NCI-H2227 (cell line): Measurements from ENCODE around the gene WASF2.
"Not testable (repeated sequence)": the region's sequence is repeated elsewhere in the genome, so short reads cannot be mapped to it uniquely, and the experiment has no call there.

ENCODE experiments used
- DNase-seq: peaks from one replicate; lab custom pipeline; 2025; ENCODE audit not compliant: unreplicated experiment; lab: John Stamatoyannopoulos, UW

The WASF2 gene

GRCh38 chr1:27521861-27522431 is 32.0 kb upstream of the WASF2 start:
- no peak for DNase-seq

GRCh38 chr1:27521336-27521831 is 31.4 kb upstream of the WASF2 start:
- DNase-seq: no peak

- DNase-seq: no peak
Observed at GRCh38 chr1:27520651-27521050, 30.7 kb upstream of the WASF2 start.

- DNase-seq: peak; percentile 88
Observed at GRCh38 chr1:27519331-27520258, 29.6 kb upstream of the WASF2 start.

- no peak for DNase-seq
Observed at GRCh38 chr1:27518808-27519207, 28.8 kb upstream of the WASF2 start.

- no peak for DNase-seq
Observed at GRCh38 chr1:27517907-27518718, 28.1 kb upstream of the WASF2 start.

GRCh38 chr1:27517301-27517700 is 27.3 kb upstream of the WASF2 start:
- DNase-seq: no peak

- DNase-seq: no peak
Observed at GRCh38 chr1:27515626-27516025, 25.7 kb upstream of the WASF2 start.

- DNase-seq: no peak
Observed at GRCh38 chr1:27513958-27514357, 24.0 kb upstream of the WASF2 start.

- DNase-seq: no peak
Observed at GRCh38 chr1:27513528-27513927, 23.6 kb upstream of the WASF2 start.

GRCh38 chr1:27509127-27510080 is 19.4 kb upstream of the WASF2 start:
- no peak for DNase-seq

GRCh38 chr1:27507960-27508665 is 18.1 kb upstream of the WASF2 start:
- no peak for DNase-seq

- no peak for DNase-seq
Observed at GRCh38 chr1:27506703-27507102, 16.7 kb upstream of the WASF2 start.

GRCh38 chr1:27505420-27505680 is 15.4 kb upstream of the WASF2 start:
- DNase-seq: no peak

GRCh38 chr1:27504588-27505419 is 14.8 kb upstream of the WASF2 start:
- peak; percentile 51 for DNase-seq

- no peak for DNase-seq
Observed at GRCh38 chr1:27503844-27504587, 14.0 kb upstream of the WASF2 start.

- DNase-seq: no peak
Observed at GRCh38 chr1:27503033-27503432, 13.1 kb upstream of the WASF2 start.

- not testable (repeated sequence) for DNase-seq
Observed at GRCh38 chr1:27501159-27501558, 11.2 kb upstream of the WASF2 start.
